Ishikawa (cell line): Measurements from ENCODE around the gene SAP130.

Experiments used
- CEBPB ChIP-seq: IDR thresholded peaks from 2 replicates; pipeline ENCODE4 v1.6.1; 2012
- CREB1 ChIP-seq: IDR thresholded peaks from 2 replicates; pipeline ENCODE4 v1.6.1; 2012; ENCODE audit warnings: low read depth
- EGR1 ChIP-seq: IDR thresholded peaks from 2 replicates; pipeline ENCODE4 v1.6.1; 2012
- EP300 ChIP-seq: IDR thresholded peaks from 2 replicates; pipeline ENCODE4 v1.6.1; 2012; ENCODE audit warnings: borderline replicate concordance
- FOXM1 ChIP-seq: IDR thresholded peaks from 2 replicates; pipeline ENCODE4 v1.6.1; 2012; ENCODE audit warnings: low read depth, borderline replicate concordance
- MAX ChIP-seq: IDR thresholded peaks from 2 replicates; pipeline ENCODE4 v1.6.1; 2012
- NFIC ChIP-seq: IDR thresholded peaks from 2 replicates; pipeline ENCODE4 v1.6.1; 2012
- RAD21 ChIP-seq: IDR thresholded peaks from 2 replicates; pipeline ENCODE4 v1.6.1; 2012; ENCODE audit warnings: low read depth
- TAF1 ChIP-seq: IDR thresholded peaks from 2 replicates; pipeline ENCODE4 v1.6.1; 2012; ENCODE audit warnings: low read depth, mild to moderate bottlenecking
- TCF12 ChIP-seq: IDR thresholded peaks from 2 replicates; pipeline ENCODE4 v1.6.1; 2012; ENCODE audit warnings: low read depth
- TEAD4 ChIP-seq: IDR thresholded peaks from 2 replicates; pipeline ENCODE4 v1.6.1; 2012
- YY1 ChIP-seq: IDR thresholded peaks from 2 replicates; pipeline ENCODE4 v1.6.1; 2012; ENCODE audit warnings: low read depth
- ZBTB7A ChIP-seq: IDR thresholded peaks from 2 replicates; pipeline ENCODE4 v1.6.1; 2012; ENCODE audit warnings: low read depth
- TF ChIP-seq, protein P1 (sequence below): IDR thresholded peaks from 2 replicates; pipeline ENCODE4 v1.6.1; 2012
- TF ChIP-seq, protein P2 (sequence below): IDR thresholded peaks from 2 replicates; pipeline ENCODE4 v1.6.1; 2012; ENCODE audit warnings: low read depth, mild to moderate bottlenecking

The SAP130 gene

DNA sequence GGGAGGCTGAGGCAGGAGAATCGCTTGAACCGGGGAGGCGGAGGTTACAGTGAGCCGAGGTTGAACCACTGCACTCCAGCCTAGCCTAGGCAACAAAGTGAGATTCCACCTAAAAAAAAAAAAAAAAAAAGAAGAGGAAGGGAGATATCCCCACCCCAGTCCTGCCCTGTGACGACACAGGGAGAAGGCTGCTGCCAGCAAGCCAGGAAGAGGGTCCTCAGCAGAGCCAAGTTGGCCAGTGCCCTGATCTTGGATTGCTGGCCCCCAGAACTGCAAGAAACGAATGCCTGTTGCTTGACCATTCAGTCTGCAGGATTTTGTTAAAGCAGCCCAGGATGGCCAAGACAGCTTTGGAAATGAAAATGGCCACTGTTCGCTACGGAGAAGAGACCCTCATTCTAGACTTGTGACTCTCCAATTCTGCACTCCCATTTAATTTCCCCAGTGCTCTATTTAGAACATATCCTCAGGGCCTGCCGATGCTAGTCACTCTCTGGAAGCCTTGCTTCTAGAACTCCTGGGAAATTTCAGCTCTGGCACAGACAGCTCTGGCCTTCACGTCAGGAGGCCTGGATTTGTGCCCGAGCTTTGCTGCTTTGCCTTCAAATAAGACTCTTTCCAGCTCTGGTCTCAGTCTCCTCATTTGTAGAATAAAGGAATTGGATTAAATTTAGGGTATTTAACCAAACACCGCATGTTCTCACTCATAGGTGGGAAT is 126.4 kb downstream of the SAP130 start:
- TF ChIP-seq TEAD4 = no peak
- no peak for TF ChIP-seq NFIC
- TF ChIP-seq, protein P1, sequence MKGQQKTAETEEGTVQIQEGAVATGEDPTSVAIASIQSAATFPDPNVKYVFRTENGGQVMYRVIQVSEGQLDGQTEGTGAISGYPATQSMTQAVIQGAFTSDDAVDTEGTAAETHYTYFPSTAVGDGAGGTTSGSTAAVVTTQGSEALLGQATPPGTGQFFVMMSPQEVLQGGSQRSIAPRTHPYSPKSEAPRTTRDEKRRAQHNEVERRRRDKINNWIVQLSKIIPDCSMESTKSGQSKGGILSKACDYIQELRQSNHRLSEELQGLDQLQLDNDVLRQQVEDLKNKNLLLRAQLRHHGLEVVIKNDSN = no peak
- TF ChIP-seq, protein P2, sequence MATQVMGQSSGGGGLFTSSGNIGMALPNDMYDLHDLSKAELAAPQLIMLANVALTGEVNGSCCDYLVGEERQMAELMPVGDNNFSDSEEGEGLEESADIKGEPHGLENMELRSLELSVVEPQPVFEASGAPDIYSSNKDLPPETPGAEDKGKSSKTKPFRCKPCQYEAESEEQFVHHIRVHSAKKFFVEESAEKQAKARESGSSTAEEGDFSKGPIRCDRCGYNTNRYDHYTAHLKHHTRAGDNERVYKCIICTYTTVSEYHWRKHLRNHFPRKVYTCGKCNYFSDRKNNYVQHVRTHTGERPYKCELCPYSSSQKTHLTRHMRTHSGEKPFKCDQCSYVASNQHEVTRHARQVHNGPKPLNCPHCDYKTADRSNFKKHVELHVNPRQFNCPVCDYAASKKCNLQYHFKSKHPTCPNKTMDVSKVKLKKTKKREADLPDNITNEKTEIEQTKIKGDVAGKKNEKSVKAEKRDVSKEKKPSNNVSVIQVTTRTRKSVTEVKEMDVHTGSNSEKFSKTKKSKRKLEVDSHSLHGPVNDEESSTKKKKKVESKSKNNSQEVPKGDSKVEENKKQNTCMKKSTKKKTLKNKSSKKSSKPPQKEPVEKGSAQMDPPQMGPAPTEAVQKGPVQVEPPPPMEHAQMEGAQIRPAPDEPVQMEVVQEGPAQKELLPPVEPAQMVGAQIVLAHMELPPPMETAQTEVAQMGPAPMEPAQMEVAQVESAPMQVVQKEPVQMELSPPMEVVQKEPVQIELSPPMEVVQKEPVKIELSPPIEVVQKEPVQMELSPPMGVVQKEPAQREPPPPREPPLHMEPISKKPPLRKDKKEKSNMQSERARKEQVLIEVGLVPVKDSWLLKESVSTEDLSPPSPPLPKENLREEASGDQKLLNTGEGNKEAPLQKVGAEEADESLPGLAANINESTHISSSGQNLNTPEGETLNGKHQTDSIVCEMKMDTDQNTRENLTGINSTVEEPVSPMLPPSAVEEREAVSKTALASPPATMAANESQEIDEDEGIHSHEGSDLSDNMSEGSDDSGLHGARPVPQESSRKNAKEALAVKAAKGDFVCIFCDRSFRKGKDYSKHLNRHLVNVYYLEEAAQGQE = no peak
- TF ChIP-seq CREB1 = no peak
- TF ChIP-seq FOXM1 = no peak
- no peak for TF ChIP-seq YY1
- no peak for TF ChIP-seq CEBPB
- no peak for TF ChIP-seq MAX
- TF ChIP-seq RAD21 = no peak
- no peak for TF ChIP-seq EP300
- no peak for TF ChIP-seq ZBTB7A
- no peak for TF ChIP-seq TAF1
- no peak for TF ChIP-seq TCF12

DNA sequence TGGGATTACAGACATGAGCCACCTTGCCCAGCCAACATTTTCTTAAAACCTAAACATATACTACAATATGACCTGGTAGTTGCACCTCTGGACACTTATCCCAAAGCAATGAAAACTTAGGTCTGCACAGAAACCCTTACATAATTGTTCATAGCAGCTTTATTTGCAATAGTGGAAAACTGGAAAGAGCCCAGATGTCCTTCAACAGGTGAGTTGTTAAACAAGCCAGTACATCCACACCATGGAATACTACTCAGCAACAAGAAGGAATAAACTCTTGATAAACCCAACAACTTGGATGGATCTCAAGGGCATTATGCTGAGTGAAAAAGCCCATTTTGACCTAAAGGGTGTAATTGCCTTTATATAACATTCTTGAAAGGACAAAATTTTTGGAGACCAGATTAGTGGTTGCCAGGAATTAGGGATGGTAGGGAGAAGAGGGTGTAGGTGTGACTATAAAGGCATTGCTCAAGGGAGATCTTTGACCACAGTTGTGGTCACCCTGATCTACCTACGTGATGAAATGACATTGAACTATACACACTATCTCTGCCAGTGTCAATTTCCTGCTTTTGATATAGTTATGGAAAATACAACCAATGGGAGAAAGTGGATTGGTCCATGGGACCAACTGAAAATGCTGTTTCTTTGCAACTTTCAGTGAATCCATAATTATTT is 130.2 kb downstream of the SAP130 start:
- no peak for TF ChIP-seq CEBPB
- TF ChIP-seq RAD21 = no peak
- TF ChIP-seq, protein P2 = no peak
- no peak for TF ChIP-seq YY1
- no peak for TF ChIP-seq FOXM1
- no peak for TF ChIP-seq EP300
- TF ChIP-seq TEAD4 = no peak
- no peak for TF ChIP-seq TAF1
- no peak for TF ChIP-seq TCF12
- TF ChIP-seq EGR1 = no peak
- TF ChIP-seq ZBTB7A = no peak
- no peak for TF ChIP-seq NFIC
- TF ChIP-seq MAX = no peak
- no peak for TF ChIP-seq CREB1
- TF ChIP-seq, protein P1 = no peak

GRCh38 chr2:127893494-127893893 is 134.4 kb downstream of the SAP130 start:
- TF ChIP-seq MAX (no peak), RAD21 (no peak), FOXM1 (no peak), TCF12 (no peak), ZBTB7A (no peak), TEAD4 (no peak), CEBPB (no peak), TAF1 (no peak), EGR1 (no peak), EP300 (no peak), CREB1 (no peak), YY1 (no peak), NFIC (no peak)
- TF ChIP-seq, protein P1 = no peak
- TF ChIP-seq, protein P2 = no peak
